Astrocyte of the spinal cord (primary cell): ENCODE results near the gene PAK5.

ENCODE experiments used
- DNase-seq: peaks from one replicate; pipeline ENCODE4 v3.0.0; 2011; ENCODE audit warnings: low read depth, low spot score
- H3K4me3 ChIP-seq: 2 replicates; pipeline ENCODE4 v1.5.1; 2011; ENCODE audit warnings: low read depth, mild to moderate bottlenecking, low read length, moderate library complexity
- in situ Hi-C: cut with HindIII; loops from 2 replicates; pipeline ENCODE4 v1.10.0; 2017; ENCODE audit warnings: low sequenced_read_pairs
- TF ChIP-seq, protein P1 (sequence below): IDR thresholded peaks from 2 replicates; pipeline ENCODE4 v1.5.1; 2012; ENCODE audit warnings: low read depth, mild to moderate bottlenecking, low read length, inconsistent platforms

Gene PAK5

DNA sequence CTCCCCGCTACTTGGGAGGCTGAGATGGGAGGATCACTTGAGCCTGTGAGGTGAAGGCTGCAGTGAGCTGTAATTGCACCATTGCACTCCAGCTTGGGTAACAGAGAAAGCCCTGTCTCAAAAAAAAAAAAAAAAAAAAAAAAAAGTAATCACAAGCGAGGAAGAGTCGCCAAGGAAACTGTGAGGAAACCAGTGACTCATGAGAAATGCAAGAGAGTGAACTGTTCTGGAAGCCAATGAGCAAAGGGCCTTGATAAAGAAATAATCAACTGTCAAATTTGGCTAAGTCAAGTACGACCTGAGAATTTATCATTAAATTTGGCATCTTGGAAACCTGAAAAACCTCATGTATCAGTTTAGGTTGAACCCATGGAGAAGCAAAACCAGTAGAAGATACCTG, 340.6 kb downstream of the PAK5 start:
- in situ Hi-C loops: no loop called here
- no peak for DNase-seq
- H3K4me3 ChIP-seq: no peak overlapping the region
- TF ChIP-seq, protein P1, sequence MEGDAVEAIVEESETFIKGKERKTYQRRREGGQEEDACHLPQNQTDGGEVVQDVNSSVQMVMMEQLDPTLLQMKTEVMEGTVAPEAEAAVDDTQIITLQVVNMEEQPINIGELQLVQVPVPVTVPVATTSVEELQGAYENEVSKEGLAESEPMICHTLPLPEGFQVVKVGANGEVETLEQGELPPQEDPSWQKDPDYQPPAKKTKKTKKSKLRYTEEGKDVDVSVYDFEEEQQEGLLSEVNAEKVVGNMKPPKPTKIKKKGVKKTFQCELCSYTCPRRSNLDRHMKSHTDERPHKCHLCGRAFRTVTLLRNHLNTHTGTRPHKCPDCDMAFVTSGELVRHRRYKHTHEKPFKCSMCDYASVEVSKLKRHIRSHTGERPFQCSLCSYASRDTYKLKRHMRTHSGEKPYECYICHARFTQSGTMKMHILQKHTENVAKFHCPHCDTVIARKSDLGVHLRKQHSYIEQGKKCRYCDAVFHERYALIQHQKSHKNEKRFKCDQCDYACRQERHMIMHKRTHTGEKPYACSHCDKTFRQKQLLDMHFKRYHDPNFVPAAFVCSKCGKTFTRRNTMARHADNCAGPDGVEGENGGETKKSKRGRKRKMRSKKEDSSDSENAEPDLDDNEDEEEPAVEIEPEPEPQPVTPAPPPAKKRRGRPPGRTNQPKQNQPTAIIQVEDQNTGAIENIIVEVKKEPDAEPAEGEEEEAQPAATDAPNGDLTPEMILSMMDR: no peak

DNA sequence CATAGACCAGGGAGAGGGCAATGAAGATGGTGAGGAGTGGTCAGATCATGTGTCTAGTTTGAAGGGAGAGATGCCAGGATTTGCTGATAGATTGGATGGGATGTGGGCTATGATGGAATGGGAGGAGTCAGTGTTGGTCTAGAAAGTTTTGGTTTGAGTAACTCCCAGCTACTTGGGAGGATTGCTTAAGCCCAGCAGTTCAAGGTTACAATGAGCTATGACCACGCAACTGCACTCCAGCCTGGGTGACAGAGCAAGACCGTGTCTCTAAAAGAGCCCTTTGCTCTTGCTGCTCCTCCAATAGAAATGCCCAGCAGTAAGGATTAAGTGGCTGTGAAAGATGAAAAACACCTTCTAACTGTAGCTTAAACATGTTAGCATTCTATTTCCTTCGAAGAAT, 342.7 kb downstream of the PAK5 start:
- in situ Hi-C loops: no loop called here
- TF ChIP-seq, protein P1: no peak

DNA sequence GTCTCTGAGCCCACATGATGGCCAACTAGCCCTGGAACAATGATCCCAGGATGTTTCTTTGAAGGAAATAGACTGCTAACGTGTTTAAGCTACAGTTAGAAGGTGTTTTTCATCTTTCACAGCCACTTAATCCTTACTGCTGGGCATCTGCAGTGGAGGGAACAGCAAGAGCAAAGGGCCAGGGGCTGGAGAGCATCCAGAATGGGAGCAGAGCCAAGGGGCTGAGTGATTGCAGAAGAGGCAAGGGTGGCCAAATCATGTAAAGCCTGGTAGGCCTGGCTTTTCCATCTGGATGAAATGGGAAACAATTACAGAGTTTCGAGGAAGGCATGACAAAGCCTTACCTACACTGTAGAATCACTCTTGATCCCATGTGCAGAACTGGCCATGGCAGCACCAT, 343.2 kb downstream of the PAK5 start:
- TF ChIP-seq, protein P1: no peak
- no peak for DNase-seq
- in situ Hi-C loops: no loop called here
- no peak overlapping the region for H3K4me3 ChIP-seq

More for the DNA sequence above, 342.7 kb downstream of the PAK5 start:
- no peak overlapping the region for H3K4me3 ChIP-seq
- no peak for DNase-seq

DNA sequence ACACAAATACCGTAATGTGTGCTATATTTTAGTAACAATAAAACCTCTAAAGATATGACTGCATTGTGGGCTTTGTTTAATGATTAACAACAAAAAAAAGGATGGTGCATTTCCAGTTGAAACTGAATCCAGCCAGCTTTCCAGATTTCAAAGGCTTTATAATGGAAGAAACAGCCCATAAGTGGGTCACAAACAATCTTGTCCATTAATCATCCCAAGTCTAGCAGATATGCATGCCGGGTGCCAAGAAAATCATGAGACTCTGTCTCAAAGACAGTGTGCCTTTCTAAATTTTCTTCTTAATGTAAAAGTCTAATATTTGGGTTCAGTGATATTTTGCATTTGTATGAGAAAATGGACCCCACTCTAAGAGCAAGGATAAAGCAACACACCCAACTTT, 345.1 kb downstream of the PAK5 start:
- in situ Hi-C loops: no loop called here
- TF ChIP-seq, protein P1: no peak
- no peak for DNase-seq
- H3K4me3 ChIP-seq: no peak overlapping the region

DNA sequence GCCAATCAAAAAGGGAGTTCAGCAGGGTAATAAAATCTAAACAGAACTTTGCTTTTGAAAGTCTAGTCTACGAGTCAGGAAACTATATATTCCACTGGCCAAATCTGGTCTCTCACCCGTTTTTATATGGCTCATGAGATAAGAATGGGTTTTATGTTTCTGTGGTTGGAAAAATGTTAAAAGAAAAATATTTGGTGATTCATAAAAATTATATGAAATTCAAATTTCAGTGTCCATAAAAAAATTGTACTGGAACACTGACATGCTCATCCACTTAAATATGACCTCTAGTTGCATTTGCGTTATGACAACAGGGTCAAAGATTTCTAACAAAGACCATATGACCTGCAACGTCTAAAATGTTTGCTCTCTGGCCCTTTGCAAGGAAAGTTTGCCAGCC, 346.8 kb downstream of the PAK5 start:
- DNase-seq: no peak
- H3K4me3 ChIP-seq: no peak overlapping the region
- in situ Hi-C loops: no loop called here
- TF ChIP-seq, protein P1: no peak

DNA sequence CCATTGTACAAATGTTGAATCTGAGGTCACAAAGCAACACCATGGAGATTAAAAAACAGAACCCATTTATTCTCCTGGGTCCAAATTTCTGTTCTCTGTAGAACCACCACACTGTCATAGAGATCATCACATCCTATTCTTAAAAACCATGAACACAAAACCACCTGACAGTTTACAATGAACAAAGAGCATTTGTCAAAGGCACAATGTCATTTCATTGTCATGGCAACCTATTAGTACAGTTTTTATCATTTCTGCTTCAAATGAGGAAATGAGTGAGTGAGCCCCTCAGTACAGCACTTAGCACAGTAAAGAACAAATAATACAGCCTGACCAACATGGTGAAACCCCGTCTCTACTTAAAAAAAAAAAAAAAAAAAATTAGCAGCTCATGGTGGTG, 347.6 kb downstream of the PAK5 start:
- no peak for DNase-seq
- TF ChIP-seq, protein P1: no peak
- in situ Hi-C loops: no loop called here
- no peak overlapping the region for H3K4me3 ChIP-seq

DNA sequence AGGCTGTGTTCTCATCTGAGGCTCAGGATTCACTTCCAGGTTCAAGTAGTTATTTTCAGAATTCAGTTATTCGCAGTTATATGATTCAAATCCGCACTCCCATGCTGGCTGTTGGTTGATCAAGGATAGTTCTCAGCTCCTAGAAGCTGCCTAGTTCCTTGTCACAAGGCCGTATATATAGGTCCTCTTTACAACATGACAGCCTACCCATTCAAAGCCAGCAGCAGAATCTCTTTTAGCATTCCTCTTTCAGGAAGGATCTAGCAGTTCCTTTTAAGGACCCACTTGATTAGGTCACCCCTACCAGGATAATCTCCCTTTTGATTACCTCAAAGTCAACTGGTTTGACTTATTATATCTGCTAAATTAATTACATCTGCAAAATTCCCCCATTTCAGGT, 348.2 kb downstream of the PAK5 start:
- no peak for DNase-seq
- TF ChIP-seq, protein P1: no peak
- H3K4me3 ChIP-seq: no peak overlapping the region
- in situ Hi-C loops: no loop called here
